Right renal cortex interstitium (tissue), 3 donors: ENCODE results near the gene TRPV5. TPM values are rescaled to one million over a fixed set of nuclear protein-coding genes. Genes with fewer than 3 reads are reported as not detected.

Source experiments
- DNase-seq, 3 donors: peaks; one replicate each; pipeline ENCODE4 v3.0.0-alpha.2; 2013; ENCODE audit warnings: low read depth in 3 of 3, low spot score in 2 of 3
- polyA plus RNA-seq, 3 donors: library from polyadenylated mRNA; unstranded; fragments of 120-200 nt; gene quantifications; one replicate each; pipeline ENCODE4 v1.2.1, GENCODE V29; 2013; ENCODE audit not compliant: insufficient read length in 3 of 3

TRPV5 gene
- polyA plus RNA-seq, 3 donors, result 0.76 to 0.87 (median 0.83) TPM

DNA sequence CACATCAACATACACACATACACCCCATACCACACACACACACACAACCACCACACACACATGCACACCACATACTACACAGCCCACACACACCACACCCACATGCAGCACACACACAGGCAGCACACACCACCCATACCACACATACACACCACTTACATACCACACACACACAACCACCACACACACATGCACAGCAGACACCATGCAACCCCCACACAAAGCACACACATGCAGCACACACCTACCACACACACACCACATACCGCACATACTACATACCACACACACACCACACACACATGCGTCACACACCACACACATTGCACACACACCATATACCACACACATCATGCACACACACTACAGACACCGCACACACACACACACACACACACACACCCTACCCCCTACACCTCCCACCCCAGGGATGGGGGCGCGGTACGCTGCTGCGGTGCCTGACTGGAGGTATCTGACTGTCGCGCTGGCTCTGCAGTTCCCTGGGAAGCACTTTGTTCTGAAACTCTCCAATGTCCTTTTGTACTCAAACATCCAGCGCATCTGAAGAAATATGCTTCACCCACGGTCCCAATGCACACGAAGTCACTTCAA, 42.6 kb downstream of the TRPV5 start:
- no peak for DNase-seq

DNA sequence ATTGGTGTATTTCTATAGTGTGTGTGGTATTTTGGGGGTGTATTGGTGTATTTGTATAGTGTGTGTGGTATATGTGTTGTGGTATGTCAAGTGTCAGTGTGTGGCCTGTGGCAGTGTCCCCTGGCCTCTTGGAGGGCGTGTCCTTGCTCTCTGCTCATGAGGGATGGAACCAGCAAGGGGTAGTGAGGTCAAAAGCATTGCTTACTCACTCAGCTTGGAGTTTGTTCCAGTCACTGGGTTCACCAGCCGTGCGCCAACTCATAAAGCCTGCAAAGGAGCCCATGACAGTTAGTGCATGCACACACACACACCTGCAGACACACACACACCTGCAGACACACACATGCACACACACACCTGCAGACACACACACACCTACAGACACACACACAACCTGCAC, 43.7 kb downstream of the TRPV5 start:
- DNase-seq, result no peak

DNA sequence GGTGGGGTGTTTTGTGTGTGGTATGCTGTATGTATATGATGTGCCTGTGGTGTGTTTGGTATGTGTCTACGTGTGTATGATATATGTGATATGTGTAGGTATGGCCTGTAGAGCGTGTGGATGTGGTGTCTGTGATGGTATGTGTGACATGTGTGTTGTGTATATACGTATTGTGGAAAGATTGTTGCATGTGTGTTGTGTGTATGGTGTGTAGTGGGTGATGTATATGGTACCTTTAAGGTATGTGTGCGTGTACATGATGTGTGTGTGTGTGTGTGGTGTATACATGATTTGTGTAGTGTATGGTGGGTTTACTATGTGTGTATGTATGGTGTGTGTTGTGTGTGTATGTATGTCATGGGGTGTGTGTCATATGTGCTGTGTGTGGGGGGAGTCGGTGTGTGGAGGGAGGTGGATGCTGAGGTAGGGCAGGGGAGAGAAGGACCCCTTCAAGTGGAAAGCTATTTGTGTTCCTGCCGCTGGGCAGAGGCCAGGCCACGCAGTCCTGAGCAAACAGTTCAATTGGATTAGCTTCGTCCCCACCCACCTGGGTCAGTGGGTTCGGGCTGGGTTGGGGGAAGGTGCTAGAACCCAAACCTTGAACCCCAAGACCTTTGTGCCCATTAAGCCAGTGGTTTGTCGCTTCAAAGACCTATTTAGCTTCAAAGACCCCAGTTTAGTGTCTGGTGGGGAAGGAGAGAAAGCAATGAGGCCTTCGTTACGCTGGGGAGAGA, 46.1 kb downstream of the TRPV5 start:
- DNase-seq, result no peak

DNA sequence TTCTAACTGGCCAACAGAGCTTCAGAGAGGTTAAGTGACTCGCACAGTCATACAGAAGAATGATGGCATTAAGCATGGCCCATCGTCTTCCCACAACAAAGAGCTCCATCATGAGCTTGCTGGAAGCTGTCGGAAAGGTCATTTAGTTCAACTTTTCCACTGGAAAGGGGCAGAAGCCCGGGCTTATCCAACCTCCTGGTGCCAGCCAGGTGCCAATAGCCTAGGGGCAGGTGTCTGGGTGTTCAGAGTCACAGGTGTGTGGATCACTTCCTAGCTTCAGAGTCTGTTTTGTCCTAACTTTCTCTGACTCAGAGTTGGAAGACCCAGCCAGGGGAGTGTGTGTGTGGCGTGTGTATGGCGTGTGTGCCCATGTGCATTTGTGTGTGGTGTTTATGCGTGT, 46.7 kb downstream of the TRPV5 start:
- DNase-seq, result no peak

DNA sequence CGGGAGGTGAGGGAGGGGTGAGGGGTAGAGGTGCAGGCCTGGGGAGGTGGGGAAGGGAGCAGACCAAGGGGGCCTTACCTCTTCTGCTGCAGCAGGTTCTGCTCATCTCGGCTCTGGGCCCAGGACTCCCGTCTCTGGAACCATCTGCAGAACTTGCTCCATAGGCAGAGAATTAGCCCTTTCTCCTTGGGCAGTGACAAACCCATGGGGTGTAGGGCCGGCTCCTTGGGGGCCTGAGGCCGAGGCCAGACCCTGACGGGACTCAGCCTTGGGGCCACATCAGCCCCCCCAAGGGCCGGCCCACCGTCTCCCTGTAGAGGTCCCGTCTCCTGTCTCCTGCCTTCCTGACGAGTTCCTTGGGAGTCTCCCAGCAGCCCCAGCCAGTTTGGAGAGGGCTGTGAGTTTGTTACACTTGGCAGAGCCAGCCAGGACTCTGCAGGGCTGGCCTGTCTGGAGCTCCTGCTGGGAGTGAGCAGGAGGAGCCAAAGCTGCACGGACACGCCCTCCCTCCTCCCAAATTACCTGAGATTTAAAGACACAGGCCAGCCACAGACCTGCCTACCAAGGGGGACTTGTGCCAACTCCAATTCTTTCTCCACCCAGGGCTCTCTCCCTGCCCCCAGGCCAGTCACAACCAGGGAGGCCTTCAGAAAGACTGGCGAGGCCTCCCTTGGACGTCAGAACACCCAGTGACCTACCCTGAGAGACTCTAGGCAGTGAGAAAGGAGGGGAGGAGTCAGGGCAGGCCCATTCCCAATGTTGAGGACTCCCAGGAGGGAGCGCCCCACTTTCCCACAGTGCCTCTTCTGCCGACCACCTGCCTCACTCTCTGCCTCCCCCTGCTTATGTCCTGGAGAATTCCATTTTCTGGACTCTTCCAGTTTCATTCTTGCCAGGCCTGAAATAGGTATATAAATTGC, 48.0 kb downstream of the TRPV5 start, which contains the start of gene TRPV6:
TRPV6 (minus strand) TSS at position 435 of the 920 bp plus-strand sequence.
- peak in 1 of 3 donors; percentile 17 for DNase-seq

DNA sequence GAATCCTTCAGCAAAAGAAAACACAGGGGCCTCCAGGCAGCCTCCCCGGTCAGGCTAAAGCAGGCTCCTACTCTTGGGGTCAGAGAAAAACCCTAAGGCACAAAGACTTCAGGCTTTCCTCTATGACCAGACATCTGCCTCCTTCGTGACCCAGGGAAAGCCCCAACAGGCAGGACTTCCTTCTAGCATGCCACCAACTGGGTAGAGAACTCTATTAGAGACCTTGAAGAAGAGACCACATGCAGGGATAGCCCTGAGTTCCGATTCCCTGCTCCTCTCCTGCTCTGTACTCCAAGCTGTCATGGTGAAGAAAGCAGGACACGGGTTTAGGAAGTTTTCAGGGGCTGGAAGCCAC, 49.3 kb downstream of the TRPV5 start:
- DNase-seq, result no peak

DNA sequence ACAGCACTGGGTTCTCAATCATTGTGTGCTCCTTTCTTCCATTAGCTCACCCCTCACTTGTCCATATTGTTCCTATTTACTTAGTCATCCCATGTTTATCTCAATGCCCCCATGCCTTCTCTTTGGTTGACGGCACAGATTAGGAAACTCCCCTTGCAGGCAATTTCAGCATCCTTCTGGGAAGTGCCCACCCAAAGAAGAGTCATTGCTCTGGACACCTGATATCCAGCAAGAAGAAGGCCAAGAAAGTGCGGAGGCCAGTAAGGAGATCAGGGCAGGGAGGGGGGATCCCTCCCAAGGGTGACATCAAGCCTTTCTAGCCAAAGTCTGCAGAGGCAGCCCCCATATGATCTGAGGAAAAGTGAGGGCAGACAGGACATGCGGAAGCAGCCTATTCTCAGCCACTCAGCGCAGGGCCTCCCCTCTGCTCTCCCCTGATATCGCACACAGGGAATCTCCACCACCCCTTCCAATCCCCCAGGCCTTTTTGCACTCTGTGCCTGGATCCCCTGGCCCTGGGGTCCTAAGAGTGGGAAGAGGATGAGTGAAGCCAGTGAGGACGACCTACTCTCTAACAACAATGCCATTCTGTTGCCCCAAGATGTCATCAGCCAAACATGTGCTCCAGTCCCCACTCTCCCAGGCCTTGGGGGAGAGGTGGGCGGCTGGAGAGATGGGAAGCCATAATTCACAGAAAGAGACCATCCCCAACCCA, 49.8 kb downstream of the TRPV5 start:
- DNase-seq, result no peak

DNA sequence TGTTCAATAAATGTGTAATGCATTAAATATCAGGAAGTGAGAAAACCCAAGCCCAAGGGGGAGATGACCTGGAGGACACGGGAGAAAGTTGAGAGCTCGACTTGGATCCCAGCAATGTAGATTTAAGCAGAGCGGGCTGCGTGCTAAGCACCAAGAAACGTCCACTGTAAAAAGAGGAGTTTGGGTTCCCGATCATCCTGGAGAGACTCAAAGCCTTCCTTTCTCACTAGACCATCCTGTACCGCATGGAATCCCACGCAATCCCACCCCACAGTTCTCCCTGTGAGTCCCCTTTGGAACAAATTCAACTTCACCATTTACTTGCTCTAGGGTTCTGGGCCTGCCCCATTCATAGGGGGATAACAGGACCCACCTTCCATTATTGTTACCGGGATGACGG, 50.4 kb downstream of the TRPV5 start:
- no peak for DNase-seq

DNA sequence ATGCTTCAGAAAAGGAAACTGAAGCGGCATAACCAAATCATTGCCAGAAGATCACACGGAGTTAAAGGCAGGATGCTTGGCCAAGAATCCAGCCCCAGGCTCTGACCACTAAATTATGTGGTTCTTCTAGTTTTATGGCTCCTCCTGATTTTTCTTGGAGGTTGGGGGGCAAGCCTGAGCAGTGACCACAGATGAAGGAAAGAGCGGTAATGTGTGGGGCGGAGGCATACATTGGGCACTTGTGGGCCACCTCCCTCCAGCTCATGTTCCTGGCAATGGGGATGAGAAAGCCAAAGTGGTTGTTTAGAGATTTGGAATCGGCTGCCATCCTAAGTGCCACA, 51.2 kb downstream of the TRPV5 start:
- no peak for DNase-seq

DNA sequence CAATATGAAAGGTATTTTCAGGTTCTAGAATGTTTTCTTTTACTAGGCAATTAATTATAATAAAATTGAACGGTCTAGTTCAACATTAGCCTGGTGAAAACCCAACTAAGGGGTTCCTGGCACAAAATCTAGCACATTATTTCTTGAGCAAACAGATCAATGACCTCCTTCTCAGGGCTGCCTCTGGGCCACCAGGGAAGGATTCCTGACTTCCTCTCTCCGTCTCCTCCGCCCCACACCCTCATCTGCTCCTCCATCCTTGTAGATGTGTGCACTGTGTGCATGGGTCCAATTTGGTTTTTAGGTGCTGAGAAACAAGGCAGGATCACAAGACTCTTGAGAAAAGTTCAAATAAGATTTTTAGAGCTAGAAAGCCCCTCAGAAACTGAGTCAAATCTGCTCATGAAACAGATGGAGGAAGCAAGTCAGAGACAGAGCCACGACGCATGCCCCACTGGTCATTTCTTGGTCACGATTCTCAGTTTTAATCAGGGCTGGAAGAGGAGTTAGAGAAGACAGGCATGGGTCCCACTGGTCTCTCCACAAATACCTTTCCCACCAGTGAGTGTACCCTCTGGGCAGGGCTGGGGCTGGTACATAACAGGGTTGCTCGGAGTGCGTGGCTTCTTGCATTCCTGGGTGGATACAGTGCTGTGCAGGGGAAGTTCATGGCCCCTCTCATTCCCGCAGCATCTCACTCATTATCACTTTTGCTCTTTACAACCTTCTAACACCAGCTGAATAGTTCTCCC, 51.8 kb downstream of the TRPV5 start:
- no peak for DNase-seq

DNA sequence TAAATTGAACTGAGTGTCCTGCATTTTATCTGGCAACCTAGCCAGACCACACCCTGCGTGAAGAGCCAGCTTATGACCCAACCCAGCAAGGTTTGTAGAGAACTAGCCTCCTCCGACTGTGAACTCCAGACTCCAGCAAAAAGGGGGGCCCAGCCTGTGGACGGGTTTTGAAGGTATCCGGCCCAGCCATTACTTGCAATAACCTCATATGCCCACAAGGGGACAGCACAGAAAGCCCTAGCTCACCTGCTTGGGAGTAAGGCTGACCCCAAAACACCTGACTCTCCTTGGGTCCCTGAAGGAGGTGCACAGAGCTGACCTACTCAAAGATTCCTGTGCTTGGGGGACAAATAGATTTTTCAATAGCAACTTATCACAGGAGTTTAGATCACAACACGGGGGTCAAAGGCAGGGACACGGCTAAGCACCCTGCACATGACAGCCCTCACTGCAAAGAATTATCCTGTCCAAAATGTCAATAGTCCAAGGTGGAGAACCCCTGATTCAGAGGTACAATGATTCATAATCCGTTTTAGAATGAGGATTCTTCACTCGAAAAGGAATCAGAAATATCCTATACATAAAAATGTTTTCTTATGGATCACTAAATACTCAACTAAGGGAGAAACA, 52.6 kb downstream of the TRPV5 start:
- no peak for DNase-seq

DNA sequence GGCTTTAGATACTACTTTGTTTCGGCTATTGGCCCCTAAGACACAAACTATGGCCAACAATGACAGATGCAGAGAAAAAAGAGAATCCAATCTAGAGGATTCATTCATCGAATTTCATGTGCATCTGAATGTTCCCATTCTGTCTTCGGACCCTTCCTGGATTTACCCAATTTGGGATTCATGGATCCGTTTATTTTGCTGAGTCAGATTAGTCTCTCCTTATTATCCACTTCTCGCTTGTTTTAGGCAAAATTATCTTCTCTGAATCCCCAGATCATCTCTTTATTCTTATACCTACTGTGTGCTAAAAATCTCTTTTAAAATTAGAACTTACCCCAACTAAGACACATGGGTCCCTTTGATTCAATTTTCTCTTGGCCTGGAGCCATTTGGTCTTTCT, 54.5 kb downstream of the TRPV5 start:
- no peak for DNase-seq

DNA sequence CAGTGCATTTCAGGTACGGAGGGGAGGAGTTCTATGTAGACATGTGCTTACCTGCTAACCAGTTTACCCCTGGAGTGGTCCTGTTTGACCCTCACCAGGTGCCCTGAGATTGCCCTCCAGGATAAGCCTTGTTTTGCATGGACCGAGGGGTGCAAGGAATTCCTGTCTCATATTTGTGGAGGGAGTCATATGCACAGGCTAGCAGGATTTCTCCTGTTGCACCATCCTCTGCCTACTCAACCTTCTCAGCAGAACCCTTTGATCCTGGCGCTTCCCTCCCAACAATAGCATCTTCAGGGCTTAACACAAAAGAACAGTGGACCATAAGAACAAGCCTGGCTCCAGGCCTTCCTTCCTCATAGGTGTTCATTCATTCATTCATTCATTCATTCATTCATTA, 55.2 kb downstream of the TRPV5 start:
- no peak for DNase-seq

DNA sequence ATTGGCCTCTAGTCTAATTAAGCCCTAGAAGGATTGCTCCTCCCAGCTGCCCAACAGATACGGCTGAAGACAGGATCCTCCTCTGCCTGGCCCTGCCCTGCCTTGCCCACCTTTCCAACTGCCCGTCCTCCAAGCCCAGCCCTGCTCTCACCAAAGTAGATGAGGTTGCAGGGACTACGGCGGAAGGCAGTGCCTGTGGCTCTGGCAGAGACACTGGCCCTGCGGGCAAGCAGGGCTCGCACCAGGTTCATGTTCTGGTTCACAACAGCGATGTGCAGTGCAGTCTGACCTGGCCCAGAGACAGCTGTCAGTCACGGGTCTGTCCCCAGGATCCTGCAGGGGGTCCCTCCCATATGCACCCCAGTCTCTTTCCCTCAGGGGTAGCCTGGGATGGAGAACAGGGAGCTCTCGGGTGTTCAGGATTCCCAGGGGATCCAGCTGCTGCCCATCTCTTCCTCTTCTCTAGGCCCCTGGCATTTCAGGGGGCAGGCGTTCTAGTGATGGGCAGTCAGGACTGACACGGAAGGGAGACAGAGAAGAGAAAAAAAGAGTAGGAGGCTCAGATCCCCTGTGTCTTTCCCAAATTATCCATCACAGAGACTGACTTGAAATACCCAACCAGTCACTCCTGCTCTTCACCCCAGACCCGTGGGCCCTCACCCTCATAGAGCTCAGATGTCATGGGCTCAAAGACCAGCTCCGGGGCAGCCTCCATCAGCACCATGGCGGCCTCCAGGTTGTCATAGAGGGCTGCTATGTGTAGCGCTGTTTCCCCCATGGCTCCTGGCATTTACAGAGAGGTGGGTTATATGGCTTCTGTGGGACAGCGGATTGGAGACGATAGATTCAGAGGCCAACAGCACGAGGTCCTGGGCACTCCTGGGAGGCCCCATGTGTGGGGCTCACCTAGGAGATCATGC, 56.3 kb downstream of the TRPV5 start:
- DNase-seq, result no peak

DNA sequence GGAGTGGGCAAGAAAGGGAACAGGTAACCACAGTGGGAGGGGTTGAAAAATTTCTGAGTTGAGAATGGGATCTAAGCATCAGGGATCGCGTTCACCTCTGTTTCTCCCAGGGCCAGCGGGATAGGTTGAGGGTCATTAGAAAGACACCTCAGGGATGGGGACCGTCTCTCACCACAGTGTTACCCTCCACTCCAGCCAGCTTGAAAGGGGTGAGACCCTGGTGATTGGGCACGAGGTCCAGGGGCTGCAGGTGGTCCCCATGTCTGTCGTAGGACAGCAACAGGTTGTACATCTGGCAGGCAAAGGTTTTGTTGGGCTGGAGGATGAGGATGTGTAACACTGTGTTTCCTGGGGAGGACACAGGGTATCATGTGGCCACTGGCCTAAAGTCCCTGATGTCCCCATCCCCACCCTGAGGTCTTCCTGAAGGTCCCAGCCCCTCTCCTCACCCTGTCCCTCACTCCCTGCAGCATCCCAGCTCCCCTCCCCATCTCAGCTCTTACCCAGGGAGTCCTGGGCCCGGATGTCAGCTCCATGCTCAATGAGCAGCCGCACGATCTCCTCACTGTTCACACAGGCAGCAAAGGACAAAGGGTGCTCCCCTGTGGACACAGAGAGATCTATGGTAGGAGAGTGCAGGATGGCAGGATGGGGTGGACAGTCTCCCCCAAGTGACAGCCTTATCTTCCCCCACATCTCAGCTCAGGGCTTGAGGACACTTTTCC, 57.1 kb downstream of the TRPV5 start:
- no peak for DNase-seq

DNA sequence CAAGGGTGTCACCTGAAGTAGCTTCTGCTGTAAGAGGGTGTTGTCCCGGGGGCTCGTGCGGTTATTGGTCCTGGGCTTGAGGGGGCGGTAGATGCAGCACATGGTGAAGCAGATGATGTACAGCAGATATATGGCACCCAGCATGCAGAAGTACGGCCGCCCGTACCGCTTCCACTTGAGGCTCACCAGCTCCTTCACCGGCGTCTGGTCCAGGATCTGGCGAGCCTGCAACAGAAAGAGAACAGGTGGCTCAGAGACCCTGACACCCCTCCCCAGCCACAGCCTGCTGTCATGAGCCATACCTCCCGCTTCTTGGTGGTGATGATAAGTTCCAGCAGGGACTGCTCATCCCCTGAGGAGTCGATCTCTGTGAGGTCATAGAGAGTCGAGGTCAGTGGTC, 58.1 kb downstream of the TRPV5 start:
- no peak for DNase-seq

DNA sequence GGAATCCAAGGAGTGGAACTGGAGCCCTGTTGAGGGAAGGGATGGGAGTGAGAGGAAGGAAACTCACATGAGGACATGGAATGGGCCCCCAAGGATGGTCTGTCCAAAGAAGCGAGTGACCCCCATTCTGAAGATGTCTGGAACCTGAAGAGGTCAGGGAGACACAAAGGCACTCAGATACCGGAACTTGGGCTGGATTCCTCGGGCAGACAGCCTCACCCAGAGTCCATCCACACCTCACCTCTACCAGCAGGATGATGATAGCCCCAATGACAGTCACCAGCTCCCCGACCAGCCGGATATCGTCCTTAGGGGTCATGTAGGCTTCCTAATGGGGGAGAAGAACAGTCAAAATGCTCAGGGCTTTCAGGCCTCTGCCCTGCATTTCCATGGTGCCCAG, 58.7 kb downstream of the TRPV5 start:
- no peak for DNase-seq

DNA sequence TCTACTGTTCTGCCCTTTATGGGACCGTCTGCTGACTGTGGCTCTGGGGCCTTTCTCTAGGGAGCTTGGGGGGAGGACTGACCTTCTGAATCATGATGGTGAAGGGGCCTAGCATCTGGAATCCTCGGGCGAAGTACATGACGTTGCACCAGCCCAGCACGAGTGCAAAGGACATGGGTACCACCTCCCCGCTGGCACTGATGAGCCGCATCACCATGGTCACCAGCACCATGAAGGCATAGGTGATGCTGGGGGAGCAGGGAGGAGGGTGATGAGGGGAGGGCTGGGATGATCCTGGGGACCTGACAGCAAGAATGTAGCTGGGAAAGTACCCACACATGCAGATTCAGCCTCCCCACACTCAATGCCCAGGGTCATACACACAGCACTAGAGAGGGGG, 59.1 kb downstream of the TRPV5 start:
- no peak for DNase-seq
